Thoracic aorta (tissue), 2 donors: ENCODE measurements around the gene TBC1D9. TPM values are rescaled to one million over a fixed set of nuclear protein-coding genes. Genes with fewer than 3 reads are reported as not detected.

Experiments used
- ATAC-seq: fragments of 150-250 bp; one replicate; pipeline ENCODE4 v1.8.0; 2017; ENCODE audit warnings: low read depth; ENCODE audit not compliant: insufficient number of reproducible peaks, low FRiP score
- DNase-seq: peaks from one replicate; pipeline ENCODE4 v3.0.0-alpha.2; 2020; ENCODE audit warnings: low spot score
- H3K27ac ChIP-seq, 2 donors: fragments of 200-600 bp; sonication (generic); 1 replicate in 1 of 2; 2 replicates in 1 of 2; pipeline ENCODE4 v1.5.1; 2016; ENCODE audit warnings: mild to moderate bottlenecking in 2 of 2, moderate library complexity in 2 of 2
- H3K27me3 ChIP-seq: fragments of 200-600 bp; sonication (generic); replicated peaks from 2 replicates; pipeline ENCODE4 v1.6.0; 2016; ENCODE audit warnings: mild to moderate bottlenecking; ENCODE audit not compliant: insufficient read depth
- H3K36me3 ChIP-seq: fragments of 200-600 bp; sonication (generic); one replicate; pipeline ENCODE4 v1.5.1; 2016
- H3K4me1 ChIP-seq, 2 donors: fragments of 200-600 bp; sonication (generic); 1 replicate in 1 of 2; 2 replicates in 1 of 2; pipeline versions ENCODE4 v1.5.1 to v1.6.0; 2016; ENCODE audit warnings: low read depth in 2 of 2, mild to moderate bottlenecking in 1 of 2; ENCODE audit not compliant: control insufficient read depth in 1 of 2
- H3K4me3 ChIP-seq: fragments of 200-600 bp; sonication (generic); 2 replicates; pipeline ENCODE4 v1.5.1; 2016; ENCODE audit warnings: mild to moderate bottlenecking
- H3K9me3 ChIP-seq: fragments of 200-600 bp; sonication (generic); 2 replicates; pipeline ENCODE4 v1.5.1; 2016
- total RNA-seq, 2 donors: library from RNA; depleted of rRNA; stranded (reverse); fragments of >200 nt; gene quantifications; one replicate each; pipeline versions ENCODE4 v1.1.0 to v1.2.3, GENCODE V29; 2016
- TF ChIP-seq, protein P1 (sequence below): fragments of 200-600 bp; sonication (generic); IDR thresholded peaks from one replicate; pipeline ENCODE4 v1.5.1; 2019; ENCODE audit warnings: antibody characterized with exemption

The TBC1D9 gene
- total RNA-seq, 2 donors from 2014 or later, result 17.5 to 21.2 TPM

- Histone ChIP-seq H3K36me3 (no peaks in the 10 kb centered on the region), H3K9me3 (no peaks in the 10 kb centered on the region), H3K27me3 (no peaks in the 10 kb centered on the region), H3K4me1 (no peaks in the 10 kb centered on the region), H3K4me3 (no peak overlapping the region), H3K27ac (no peak overlapping the region)
- TF ChIP-seq, protein P1, sequence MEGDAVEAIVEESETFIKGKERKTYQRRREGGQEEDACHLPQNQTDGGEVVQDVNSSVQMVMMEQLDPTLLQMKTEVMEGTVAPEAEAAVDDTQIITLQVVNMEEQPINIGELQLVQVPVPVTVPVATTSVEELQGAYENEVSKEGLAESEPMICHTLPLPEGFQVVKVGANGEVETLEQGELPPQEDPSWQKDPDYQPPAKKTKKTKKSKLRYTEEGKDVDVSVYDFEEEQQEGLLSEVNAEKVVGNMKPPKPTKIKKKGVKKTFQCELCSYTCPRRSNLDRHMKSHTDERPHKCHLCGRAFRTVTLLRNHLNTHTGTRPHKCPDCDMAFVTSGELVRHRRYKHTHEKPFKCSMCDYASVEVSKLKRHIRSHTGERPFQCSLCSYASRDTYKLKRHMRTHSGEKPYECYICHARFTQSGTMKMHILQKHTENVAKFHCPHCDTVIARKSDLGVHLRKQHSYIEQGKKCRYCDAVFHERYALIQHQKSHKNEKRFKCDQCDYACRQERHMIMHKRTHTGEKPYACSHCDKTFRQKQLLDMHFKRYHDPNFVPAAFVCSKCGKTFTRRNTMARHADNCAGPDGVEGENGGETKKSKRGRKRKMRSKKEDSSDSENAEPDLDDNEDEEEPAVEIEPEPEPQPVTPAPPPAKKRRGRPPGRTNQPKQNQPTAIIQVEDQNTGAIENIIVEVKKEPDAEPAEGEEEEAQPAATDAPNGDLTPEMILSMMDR, result no peak
- DNase-seq (no peak), ATAC-seq (no peak)
Measured at GRCh38 chr4:140642674-140643437, 113.3 kb downstream of the TBC1D9 start.

GRCh38 chr4:140641789-140642439, 114.3 kb downstream of the TBC1D9 start:
- Histone ChIP-seq H3K9me3 (no peaks in the 10 kb centered on the region), H3K4me3 (peak overlapping the region; percentile 64), H3K27me3 (no peaks in the 10 kb centered on the region), H3K4me1 (no peaks in the 10 kb centered on the region), H3K36me3 (peaks cover 5% of the 10 kb centered on the region), H3K27ac (no peak overlapping the region)
- no peak for DNase-seq
- TF ChIP-seq, protein P1, result no peak
- no peak for ATAC-seq

GRCh38 chr4:140641105-140641555, 115.1 kb downstream of the TBC1D9 start:
- H3K4me3 ChIP-seq, result peak overlapping the region; percentile 64
- DNase-seq, result no peak
- H3K36me3 ChIP-seq, result peaks cover 5% of the 10 kb centered on the region
- no peaks in the 10 kb centered on the region for H3K9me3 ChIP-seq
- no peak for ATAC-seq
- H3K27ac ChIP-seq, result no peak overlapping the region
- H3K27me3 ChIP-seq, result no peaks in the 10 kb centered on the region
- H3K4me1 ChIP-seq, result no peaks in the 10 kb centered on the region
- TF ChIP-seq, protein P1, result no peak

DNA sequence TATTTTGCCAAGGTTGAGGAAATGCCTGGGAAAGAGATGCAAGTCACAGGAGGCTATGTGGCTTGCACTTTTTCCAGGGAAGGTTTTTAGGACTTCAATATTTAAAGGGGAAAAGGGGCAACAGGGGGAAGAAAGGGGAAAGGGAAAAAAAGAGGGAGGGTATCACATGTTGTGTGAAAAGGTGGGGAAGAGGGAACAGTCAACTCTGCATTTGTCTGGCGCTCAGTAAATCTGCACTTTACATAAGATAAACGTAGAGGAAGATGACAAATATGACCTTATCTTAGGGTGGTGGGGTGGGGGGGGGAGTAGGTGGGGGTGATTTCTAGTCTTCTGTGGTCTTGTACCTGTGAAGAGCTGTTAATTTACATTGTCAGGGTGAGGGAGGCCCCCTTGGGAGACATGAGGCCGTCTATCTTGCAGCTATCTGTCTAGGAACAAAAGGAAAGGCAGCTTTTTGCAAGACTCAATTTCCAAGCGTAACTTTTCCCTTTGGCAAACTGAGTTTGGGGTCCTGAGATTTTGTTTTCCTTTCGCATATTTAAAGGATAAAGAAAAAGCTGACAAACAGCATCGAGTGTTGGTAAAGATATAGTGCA, 115.9 kb downstream of the TBC1D9 start:
- Histone ChIP-seq H3K27me3 (no peaks in the 10 kb centered on the region), H3K4me1 (no peaks in the 10 kb centered on the region), H3K9me3 (no peaks in the 10 kb centered on the region), H3K36me3 (peaks cover 5% of the 10 kb centered on the region), H3K4me3 (no peak overlapping the region), H3K27ac (no peak overlapping the region)
- ATAC-seq (no peak), DNase-seq (no peak)
- TF ChIP-seq, protein P1, result no peak

- H3K36me3 ChIP-seq, result peaks cover 8% of the 10 kb centered on the region
- H3K27ac ChIP-seq, result no peak overlapping the region
- no peak for DNase-seq
- TF ChIP-seq, protein P1, result no peak
- no peak overlapping the region for H3K4me3 ChIP-seq
- H3K4me1 ChIP-seq, result no peaks in the 10 kb centered on the region
- H3K9me3 ChIP-seq, result no peaks in the 10 kb centered on the region
- no peaks in the 10 kb centered on the region for H3K27me3 ChIP-seq
- no peak for ATAC-seq
Measured at GRCh38 chr4:140639066-140639465, 117.1 kb downstream of the TBC1D9 start.
